ENCODE data around the gene CUL1.

CUL1 gene

GRCh38 chr7:148698397-148699023 is at the start of gene CUL1:
Gene CUL1, plus strand, starts transcription at chr7:148698903. Its CDS starts 31,220 bp downstream, at chr7:148730123.
- DNase-seq, result peak; percentile 83

GRCh38 chr7:148650232-148650858 is 48.4 kb upstream of the CUL1 start:
- DNase-seq, result no peak

DNA sequence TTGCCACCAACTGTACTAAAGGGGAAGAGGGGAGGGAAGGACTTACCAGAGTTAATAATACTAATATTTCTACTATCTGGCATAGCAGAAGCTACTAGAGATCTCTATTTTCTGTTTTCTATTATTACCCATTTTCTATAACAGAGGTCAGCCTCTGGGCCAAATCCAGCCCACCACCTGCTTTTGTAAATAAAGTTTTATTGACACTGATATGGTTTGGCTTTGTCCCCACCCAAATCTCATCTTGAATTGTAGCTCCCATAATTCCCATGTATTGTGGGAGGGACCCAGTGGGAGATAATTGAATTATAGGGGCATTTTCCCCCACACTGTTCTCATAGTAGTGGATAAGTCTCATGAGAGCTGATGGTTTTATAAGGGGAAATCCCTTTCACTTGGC is 45.9 kb upstream of the CUL1 start:
- no peak for DNase-seq

GRCh38 chr7:148657929-148658328 is 40.8 kb upstream of the CUL1 start:
- no peak for DNase-seq

GRCh38 chr7:148661471-148661870 is 37.2 kb upstream of the CUL1 start:
- DNase-seq, result no peak

- no peak for DNase-seq
These were observed 36.1 kb upstream of the CUL1 start for GRCh38 chr7:148662646-148663045.

- DNase-seq, result no peak
These were observed 34.4 kb upstream of the CUL1 start for GRCh38 chr7:148664324-148664723.

DNA sequence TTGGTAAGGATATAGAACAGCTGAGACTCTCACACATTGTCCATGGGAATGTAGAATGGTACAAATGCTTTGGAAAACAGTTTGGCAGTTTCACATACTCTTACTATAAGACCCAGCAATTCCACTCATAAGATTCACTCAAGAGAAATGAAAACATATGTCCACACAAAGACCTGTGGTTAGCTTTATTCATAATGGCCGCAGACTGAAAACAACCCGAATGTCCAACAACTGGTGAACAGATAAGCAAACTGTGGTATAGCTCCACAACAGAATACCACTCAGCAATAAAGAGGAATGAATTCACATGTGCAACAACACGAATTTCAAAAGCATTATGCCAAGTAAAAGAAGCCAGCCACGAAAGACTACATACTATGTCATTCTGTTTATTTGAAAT is 33.5 kb upstream of the CUL1 start:
- DNase-seq, result no peak

DNA sequence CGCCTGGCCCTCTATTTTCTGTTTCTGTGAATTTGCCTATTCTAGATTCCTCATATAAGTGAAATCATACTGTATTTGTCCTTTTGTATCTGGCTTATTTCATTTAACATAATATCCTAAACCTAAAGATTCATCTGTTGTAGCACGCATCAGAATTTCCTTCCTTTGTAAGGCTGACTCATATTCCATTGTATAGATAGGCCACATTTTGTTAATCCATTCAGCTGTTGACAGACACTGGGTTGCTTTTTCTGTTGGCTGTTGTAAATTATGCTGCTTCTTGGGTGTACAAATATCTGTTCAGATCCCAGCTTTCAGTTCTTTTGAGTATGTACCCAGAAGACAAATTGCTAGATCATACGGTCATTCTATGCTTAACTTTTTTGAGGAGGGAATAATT is 28.8 kb upstream of the CUL1 start:
- no peak for DNase-seq

- no peak for DNase-seq
These were observed 28.3 kb upstream of the CUL1 start for GRCh38 chr7:148670374-148670773.

DNA sequence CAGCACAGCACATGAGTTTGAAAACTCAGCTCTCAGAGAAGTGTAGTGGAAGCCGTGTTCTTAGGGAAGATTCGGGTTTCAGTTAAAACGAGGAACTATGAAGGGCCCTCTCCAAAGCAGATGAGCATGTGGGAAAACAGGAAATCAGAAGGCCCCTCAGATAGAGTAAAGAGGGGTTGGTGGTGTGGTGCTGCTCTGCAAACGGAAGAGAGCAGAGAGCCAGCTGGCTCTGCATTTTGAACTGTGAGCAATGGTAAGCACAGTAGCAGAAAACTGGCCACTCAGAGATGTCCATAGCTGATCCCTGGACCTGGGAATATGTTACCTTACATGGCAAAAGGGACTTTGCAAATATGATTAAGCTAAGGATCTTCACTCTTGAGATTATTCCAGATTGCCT is 27.9 kb upstream of the CUL1 start:
- DNase-seq, result no peak

DNA sequence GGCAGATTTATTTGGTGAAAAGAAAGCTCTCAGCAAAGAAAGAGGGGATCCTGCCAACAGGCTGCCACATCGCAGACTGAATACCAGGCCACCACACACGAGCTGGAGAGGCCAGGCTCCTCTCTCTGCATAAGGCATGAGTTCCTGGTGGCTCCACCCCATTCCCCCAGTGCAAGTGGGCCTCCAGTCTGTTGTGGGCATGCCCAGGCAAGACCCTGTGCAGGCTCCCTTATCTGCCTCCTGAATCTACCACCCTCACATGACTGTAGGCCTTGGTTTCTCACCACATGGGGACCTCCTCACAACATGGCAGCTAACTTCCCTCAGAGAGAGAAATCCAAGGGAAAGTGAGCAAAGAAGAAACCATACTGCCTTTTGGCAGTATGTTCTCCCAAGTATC is 26.7 kb upstream of the CUL1 start:
- DNase-seq, result no peak

GRCh38 chr7:148674689-148675088 is 24.0 kb upstream of the CUL1 start:
- DNase-seq, result no peak

DNA sequence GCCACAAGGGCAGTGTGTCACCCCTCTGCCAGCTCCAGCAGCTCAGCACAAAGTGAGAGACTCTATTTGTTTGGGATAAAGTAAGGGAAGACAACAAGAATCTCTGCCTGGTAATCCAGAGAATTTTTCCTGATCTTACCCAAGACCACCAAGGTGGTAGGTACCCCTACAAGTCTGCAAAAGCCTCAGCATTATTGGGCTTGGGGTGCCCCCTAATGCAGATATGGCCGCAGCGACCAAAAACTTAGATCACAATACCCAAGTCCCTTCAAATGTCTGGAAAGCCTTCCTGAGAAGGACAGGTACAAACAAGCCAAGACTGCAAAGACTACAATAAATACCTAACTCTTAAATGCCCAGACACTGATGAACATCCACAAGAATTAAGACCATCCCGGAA is 22.4 kb upstream of the CUL1 start:
- DNase-seq, result no peak

GRCh38 chr7:148681821-148682220 is 16.9 kb upstream of the CUL1 start:
- DNase-seq, result no peak

DNA sequence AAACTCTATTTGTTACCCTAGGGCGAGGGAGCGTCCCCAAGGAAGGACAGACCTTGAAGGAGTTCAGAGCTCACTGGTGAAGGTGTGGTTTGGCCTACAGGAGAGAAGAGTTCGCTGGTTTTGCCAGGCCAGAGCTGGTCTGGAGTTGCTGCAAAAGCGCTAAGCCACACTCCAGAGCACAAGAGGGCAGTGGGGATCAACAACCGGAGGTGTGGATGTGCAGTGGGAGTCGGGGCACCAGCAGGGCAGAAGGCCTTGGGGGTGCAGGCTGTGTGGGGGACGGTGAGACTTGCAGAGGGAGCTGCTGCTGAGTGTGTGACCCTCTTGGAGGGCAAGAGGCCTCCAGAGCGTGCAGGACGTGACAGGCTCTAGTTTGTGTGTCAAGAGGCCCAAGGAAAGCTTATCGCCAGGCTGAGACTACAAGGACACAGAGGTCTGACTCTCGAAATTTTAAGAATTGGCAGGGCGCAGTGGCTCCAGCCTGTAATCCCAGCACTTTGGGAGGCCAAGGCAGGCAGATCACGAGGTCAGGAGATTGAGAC is 14.3 kb upstream of the CUL1 start:
- DNase-seq, result no peak

DNA sequence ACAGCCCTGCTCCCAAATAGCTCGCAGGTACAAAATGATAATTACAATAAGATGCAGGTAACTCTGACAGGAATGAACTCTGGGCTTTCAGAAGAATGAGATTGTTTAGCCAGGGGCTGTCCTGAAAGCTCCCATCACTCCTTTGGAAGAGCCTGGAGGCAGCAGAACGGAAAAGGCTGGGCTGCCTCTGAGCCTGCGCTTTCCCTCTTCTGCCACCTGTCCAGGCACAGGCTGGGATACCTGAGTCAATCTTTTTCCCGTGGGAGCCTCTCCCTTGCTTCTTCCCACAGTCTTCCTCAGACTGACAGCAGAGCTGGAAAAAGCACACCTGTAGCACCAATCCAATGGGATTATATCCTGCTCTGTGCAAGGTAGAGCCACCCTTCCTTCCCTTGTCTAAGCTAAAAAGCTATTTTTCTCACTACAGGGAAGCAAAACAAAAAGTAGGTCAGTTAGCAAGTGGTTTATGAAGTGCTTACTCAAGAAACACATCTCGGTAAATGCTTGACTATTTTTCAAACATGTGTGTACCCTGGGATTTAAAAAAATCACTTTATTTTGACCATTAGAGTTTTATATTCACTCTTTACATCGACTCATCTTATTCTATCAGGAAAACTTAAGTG is 12.3 kb upstream of the CUL1 start:
- no peak for DNase-seq

DNA sequence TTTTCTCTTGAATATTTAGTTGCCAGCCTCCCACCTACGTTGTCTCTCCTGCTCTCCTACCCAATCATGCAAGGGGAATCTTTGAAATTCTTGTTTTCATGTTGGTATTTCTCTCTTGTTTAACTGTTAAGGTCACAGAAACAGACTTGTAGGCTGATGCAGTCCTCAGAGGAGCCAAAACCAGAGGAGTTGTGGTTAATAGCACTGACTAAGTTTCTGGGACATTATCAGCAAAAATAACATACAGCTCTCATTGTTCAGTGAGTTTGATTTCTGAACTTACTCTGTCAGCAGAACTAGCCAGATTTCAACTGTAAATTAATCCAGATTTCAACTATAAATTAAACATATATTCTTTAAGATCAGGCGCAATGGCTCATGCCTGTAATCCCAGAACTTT is 11.1 kb upstream of the CUL1 start:
- DNase-seq, result no peak

- DNase-seq, result no peak
These were observed 10.2 kb upstream of the CUL1 start for GRCh38 chr7:148688526-148688925.

GRCh38 chr7:148693651-148694050 is 5.1 kb upstream of the CUL1 start:
- DNase-seq, result no peak

- DNase-seq, result no peak
These were observed 4.1 kb upstream of the CUL1 start for GRCh38 chr7:148694631-148695030.

DNA sequence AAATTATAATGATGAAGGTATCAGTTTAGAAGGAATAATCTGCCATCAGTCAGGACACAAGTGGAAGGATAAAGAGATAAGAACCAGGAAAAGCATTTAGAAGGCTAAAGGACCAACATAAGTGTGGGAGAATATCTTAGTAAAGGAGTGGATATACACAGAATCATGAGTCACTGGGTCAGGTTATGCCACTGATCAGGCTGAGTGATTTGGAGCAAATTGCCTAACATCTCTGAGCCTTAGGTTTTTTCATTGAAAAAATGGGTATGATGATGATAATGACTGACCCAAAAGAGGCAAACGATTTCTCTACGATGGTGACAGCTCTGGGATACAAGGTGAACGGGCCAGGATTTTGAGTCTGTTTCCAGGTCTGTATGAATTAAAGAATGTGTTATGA is 2.8 kb upstream of the CUL1 start:
- DNase-seq, result no peak

DNA sequence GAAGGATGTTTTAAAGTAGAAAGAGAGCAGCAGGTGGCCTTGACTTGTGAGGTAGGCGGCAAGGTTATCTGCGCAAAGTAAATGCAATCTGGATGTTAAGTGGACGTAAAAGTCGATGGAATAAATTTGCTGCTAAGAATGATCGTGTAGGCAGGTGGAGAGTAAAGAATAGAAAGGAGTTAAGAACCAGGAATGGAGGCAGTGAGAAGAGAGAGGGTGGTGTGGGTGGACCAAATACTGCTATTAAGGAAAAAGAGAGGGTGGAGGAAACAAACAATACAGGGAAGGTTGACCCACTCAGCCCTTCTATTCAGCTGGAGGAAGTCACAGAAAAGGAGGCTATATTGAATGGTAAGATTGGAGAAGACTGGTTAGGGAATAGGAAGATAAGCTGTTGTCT is 1.9 kb upstream of the CUL1 start:
- DNase-seq, result no peak

DNA sequence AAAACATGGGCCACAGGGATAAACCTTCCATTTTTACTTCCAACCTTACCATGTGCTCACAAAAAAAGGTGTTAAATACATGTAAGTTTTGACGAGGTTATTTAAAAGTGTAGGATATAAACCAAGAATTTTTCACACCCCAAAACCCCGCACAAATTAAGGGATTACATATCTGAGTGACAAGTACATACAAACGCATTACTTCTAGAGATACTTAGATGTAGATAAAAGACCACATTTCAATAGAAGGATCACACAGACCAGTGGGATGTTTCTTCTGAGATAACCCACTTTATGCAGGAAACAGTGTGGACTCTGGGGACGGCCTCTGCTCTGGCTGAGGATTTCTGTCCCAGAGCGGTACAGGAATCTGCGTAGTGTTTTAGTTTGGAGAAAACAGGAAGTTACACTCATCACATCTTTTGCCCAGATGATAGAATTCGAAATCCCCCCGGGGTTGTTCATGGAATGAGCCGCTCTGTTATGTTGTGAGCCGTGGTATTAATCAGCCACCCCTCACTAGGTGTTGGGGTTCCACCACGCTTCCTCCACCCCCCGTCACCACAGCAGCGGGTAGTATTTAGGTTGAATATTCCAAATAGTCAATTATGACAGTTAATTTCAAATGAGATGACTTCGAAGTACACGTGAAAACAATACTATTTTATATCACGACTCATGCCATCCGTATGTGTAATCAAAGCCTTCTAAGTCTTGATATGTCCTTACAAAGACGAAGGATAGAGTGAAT is 1.3 kb upstream of the CUL1 start:
- peak; percentile 77 for DNase-seq
